CD4-positive, CD25-positive, alpha-beta regulatory T cell (primary cell): ENCODE measurements around the gene MDM2. TPM values are rescaled to one million over a fixed set of nuclear protein-coding genes. Genes with fewer than 3 reads are reported as not detected.

Experiments
- polyA plus RNA-seq, 4 donors: library from polyadenylated mRNA; unstranded; fragments of 300-500 nt; fragmentation: Illumina TruSeq; gene quantifications; one replicate each; pipeline ENCODE4 v1.2.3, GENCODE V29; 2021
- total RNA-seq: library from RNA; stranded (reverse); gene quantifications from one replicate; pipeline ENCODE4 v1.2.3, GENCODE V29; 2022

The MDM2 gene
- total and polyA plus RNA-seq, 5 donors from 2014 or later = 21.8 to 101 (median 24.0) TPM

Other genes starting within 250 kb of the MDM2 start
- gene RAP1B, start 197.3 kb upstream of the MDM2 start, total RNA-seq = 290 TPM
- 100 to 1,000 TPM; 399 to 465 (median 425) TPM for gene RAP1B, start 197.3 kb upstream of the MDM2 start, polyA plus RNA-seq
- gene NUP107, start 121.2 kb upstream of the MDM2 start, total RNA-seq = 37.0 TPM
- gene NUP107, start 121.2 kb upstream of the MDM2 start, polyA plus RNA-seq = 10 to 100 TPM; 28.9 to 36.7 (median 31.8) TPM
- 12.1 TPM for gene SLC35E3, start 62.0 kb upstream of the MDM2 start, total RNA-seq
- 10 to 100 TPM; 12.7 to 20.2 (median 15.2) TPM for gene SLC35E3, start 62.0 kb upstream of the MDM2 start, polyA plus RNA-seq
- gene CPM, start 125.0 kb downstream of the MDM2 start, total RNA-seq = 5.6 TPM
- 1 to 10 TPM; 2.5 to 7.9 (median 5.2) TPM for gene CPM, start 125.0 kb downstream of the MDM2 start, polyA plus RNA-seq